A549 (cell line): ENCODE data around the gene ZNF630. TPM values are rescaled to one million over a fixed set of nuclear protein-coding genes. Genes with fewer than 3 reads are reported as not detected.

Source experiments
- ATAC-seq, 2 experiments: fragments of 200-7000 bp in 1 of 2; fragments of >200 bp in 1 of 2; cut with Nextera tagmentation in 1 of 2; cut with Tn5 transposase in 1 of 2; 3 replicates each; pipeline versions ENCODE4 v1.8.0 to v1.9.1; 2018 to 2020; ENCODE audit warnings: mild to moderate bottlenecking in 1 of 2, moderate library complexity in 1 of 2
- CTCF ChIA-PET: fragments of 300-600 bp; sonication (Branson Sonifier 250); formaldehyde crosslinking; extraction: SDS; loops from one replicate; lab custom pipeline; 2021; ENCODE audit warnings: antibody characterized with exemption, inconsistent platforms; lab: Yijun Ruan, JAX
- POLR2A ChIA-PET: fragments of 350-600 bp; formaldehyde crosslinking; extraction: SDS; loops from one replicate; lab custom pipeline; 2021; ENCODE audit warnings: antibody characterized with exemption, inconsistent platforms; lab: Yijun Ruan, JAX
- DNase-seq, 2 experiments: peaks; one replicate each; pipeline versions ENCODE4 v3.0.0 to v3.0.0-alpha.2; 2011 to 2016; ENCODE audit warnings: low read depth in 1 of 2, low spot score in 1 of 2
- FAIRE-seq: peaks from 2 replicates; lab custom pipeline; 2011; peaks lifted over from hg19 to GRCh38; lab: Jason Lieb, UNC
- H3K27ac ChIP-seq, 2 experiments: fragments of >200 bp; sonication (Bioruptor Twin); formaldehyde crosslinking; 3 replicates each; pipeline ENCODE4 v1.5.1; 2016 to 2017
- H3K4me1 ChIP-seq: fragments of >200 bp; sonication (Bioruptor Twin); formaldehyde crosslinking; 3 replicates; pipeline ENCODE4 v1.6.1; 2016
- H3K4me2 ChIP-seq: fragments of >200 bp; sonication (Bioruptor Twin); formaldehyde crosslinking; 3 replicates; pipeline ENCODE4 v1.6.1; 2016
- H3K4me3 ChIP-seq: fragments of >200 bp; sonication (Bioruptor Twin); formaldehyde crosslinking; 3 replicates; pipeline ENCODE4 v1.5.1; 2016
- H3K9me3 ChIP-seq: fragments of >200 bp; sonication (Bioruptor Twin); formaldehyde crosslinking; 3 replicates; pipeline ENCODE4 v1.6.1; 2016
- CBX8 ChIP-seq: fragments of 200-600 bp; sonication (generic); IDR thresholded peaks from 2 replicates; pipeline ENCODE4 v1.6.1; 2016
- CHD2 ChIP-seq: fragments of 150-350 bp; IDR thresholded peaks from 2 replicates; pipeline ENCODE4 v1.6.1; 2014; ENCODE audit warnings: low read length; ENCODE audit not compliant: partially characterized antibody
- CHD4 ChIP-seq: fragments of 200-600 bp; sonication (generic); IDR thresholded peaks from 2 replicates; pipeline ENCODE4 v1.6.1; 2016; ENCODE audit warnings: antibody characterized with exemption, mild to moderate bottlenecking, borderline replicate concordance
- CTCF ChIP-seq: fragments of >200 bp; sonication (Bioruptor Twin); formaldehyde crosslinking; IDR thresholded peaks from 3 replicates; pipeline ENCODE4 v1.5.1; 2016
- E2F6 ChIP-seq: IDR thresholded peaks from 2 replicates; pipeline ENCODE4 v1.6.1; 2012; ENCODE audit warnings: low read depth, borderline replicate concordance
- EHMT2 ChIP-seq: fragments of 200-600 bp; sonication (generic); IDR thresholded peaks from 2 replicates; pipeline ENCODE4 v1.6.1; 2016; ENCODE audit warnings: antibody characterized with exemption, low read depth, mild to moderate bottlenecking, moderate library complexity
- ELK1 ChIP-seq: fragments of 150-350 bp; IDR thresholded peaks from 2 replicates; pipeline ENCODE4 v1.6.1; 2014; ENCODE audit warnings: low read depth, mild to moderate bottlenecking, low read length
- ESRRA ChIP-seq: fragments of 150-350 bp; IDR thresholded peaks from 2 replicates; pipeline ENCODE4 v1.6.1; 2014; ENCODE audit warnings: mild to moderate bottlenecking, low read length, borderline replicate concordance
- HES2 ChIP-seq: fragments of >200 bp; sonication (Bioruptor Twin); formaldehyde crosslinking; IDR thresholded peaks from 2 replicates; pipeline ENCODE4 v1.6.1; 2016
- HEYL ChIP-seq: fragments of 250-450 bp; sonication (Bioruptor Pico); IDR thresholded peaks from 2 replicates; pipeline ENCODE4 v1.8.0; 2021; ENCODE audit warnings: mild to moderate bottlenecking, moderate library complexity
- HOXB13 ChIP-seq: fragments of 250-450 bp; sonication (Bioruptor Pico); IDR thresholded peaks from 2 replicates; pipeline ENCODE4 v1.5.0; 2020; ENCODE audit warnings: low read depth, mild to moderate bottlenecking, moderate library complexity
- HOXB5 ChIP-seq: fragments of 250-450 bp; sonication (Bioruptor Pico); IDR thresholded peaks from 2 replicates; pipeline ENCODE4 v1.5.0; 2020; ENCODE audit warnings: mild to moderate bottlenecking, moderate library complexity
- JUNB ChIP-seq: fragments of >200 bp; sonication (Bioruptor Twin); formaldehyde crosslinking; IDR thresholded peaks from 2 replicates; pipeline ENCODE4 v1.6.1; 2016
- KDM1A ChIP-seq: fragments of 200-600 bp; sonication (generic); IDR thresholded peaks from 2 replicates; pipeline ENCODE4 v1.6.1; 2016; ENCODE audit warnings: low read depth, mild to moderate bottlenecking
- KDM5A ChIP-seq: fragments of 200-600 bp; sonication (generic); IDR thresholded peaks from 2 replicates; pipeline ENCODE4 v1.6.1; 2016; ENCODE audit warnings: antibody characterized with exemption, mild to moderate bottlenecking
- MAFK ChIP-seq: fragments of 450-650 bp; IDR thresholded peaks from 2 replicates; pipeline ENCODE4 v1.6.1; 2014; ENCODE audit not compliant: partially characterized antibody
- MYC ChIP-seq: IDR thresholded peaks from 2 replicates; pipeline ENCODE4 v1.6.1; 2012; ENCODE audit warnings: mild to moderate bottlenecking, inconsistent platforms, low read length, improper control_type of control experiment, borderline replicate concordance
- PHF8 ChIP-seq: fragments of 200-600 bp; sonication (generic); IDR thresholded peaks from 2 replicates; pipeline ENCODE4 v1.6.1; 2016; ENCODE audit warnings: low read depth, mild to moderate bottlenecking, antibody characterized with exemption, moderate library complexity, borderline replicate concordance
- RARB ChIP-seq: fragments of 250-450 bp; sonication (Bioruptor Pico); IDR thresholded peaks from 2 replicates; pipeline ENCODE4 v1.8.0; 2021; ENCODE audit warnings: mild to moderate bottlenecking, moderate library complexity
- RCOR1 ChIP-seq: fragments of 150-350 bp; IDR thresholded peaks from 2 replicates; pipeline ENCODE4 v1.6.1; 2014; ENCODE audit warnings: antibody characterized with exemption, low read length, low read depth
- RFX5 ChIP-seq: fragments of 450-650 bp; IDR thresholded peaks from 2 replicates; pipeline ENCODE4 v1.7.1; 2014; ENCODE audit warnings: antibody characterized with exemption, mild to moderate bottlenecking, moderate library complexity
- SMC3 ChIP-seq: fragments of >200 bp; sonication (Bioruptor Twin); formaldehyde crosslinking; IDR thresholded peaks from 3 replicates; pipeline ENCODE4 v1.6.1; 2018; ENCODE audit warnings: inconsistent platforms
- SREBF2 ChIP-seq: fragments of 450-650 bp; IDR thresholded peaks from 2 replicates; pipeline ENCODE4 v1.6.1; 2014; ENCODE audit warnings: mild to moderate bottlenecking, moderate library complexity
- ZFP36 ChIP-seq: fragments of 450-650 bp; IDR thresholded peaks from 2 replicates; pipeline ENCODE4 v1.6.1; 2014; ENCODE audit warnings: borderline replicate concordance; ENCODE audit not compliant: partially characterized antibody
- WGBS: methylation state at CpG from one replicate; pipeline ENCODE4 v1.1.6; 2017; ENCODE audit errors: missing lambda C conversion rate; 5-methylcytosine and 5-hydroxymethylcytosine counted together
- polyA plus RNA-seq, 4 experiments: library from polyadenylated mRNA; depleted of rRNA in 3 of 4; stranded (reverse); fragments of >200 nt; fragmentation: RNase III in 1 of 4; extraction: RNeasy Plus Mini Kit Qiagen cat#74134 plus additional on column Dnase treatment in 1 of 4; gene quantifications; 2 replicates in 3 of 4; 3 replicates in 1 of 4; pipeline ENCODE4 v1.2.3, GENCODE V29; 2011 to 2017

The ZNF630 gene
- polyA plus RNA-seq, 2 of the 4 experiments (the other 2 are of a cell fraction): 0.58 to 0.88 TPM

GRCh38 chrX:48058621-48059295, 12.7 kb downstream of the ZNF630 start:
- no peak overlapping the region for H3K4me3 ChIP-seq
- TF ChIP-seq ZFP36: no peak
- TF ChIP-seq KDM1A: no peak
- no peak for TF ChIP-seq SMC3
- no peak for TF ChIP-seq HOXB13 (CRISPR knock-in tag)
- TF ChIP-seq HOXB5: no peak
- FAIRE-seq (peak; percentile 46), DNase-seq (no peak), ATAC-seq (no peak)
- ChIA-PET POLR2A (no interaction called here), CTCF (no interaction called here)
- no peak overlapping the region for H3K4me2 ChIP-seq
- H3K9me3 ChIP-seq: peaks cover 15% of the 10 kb centered on the region; the same call in 2 of the 3 replicates
- H3K4me1 ChIP-seq: no peaks in the 10 kb centered on the region
- WGBS: 7% methylated on average over 2 of the region's 2 CpGs
- H3K27ac ChIP-seq: no peak overlapping the region

DNA sequence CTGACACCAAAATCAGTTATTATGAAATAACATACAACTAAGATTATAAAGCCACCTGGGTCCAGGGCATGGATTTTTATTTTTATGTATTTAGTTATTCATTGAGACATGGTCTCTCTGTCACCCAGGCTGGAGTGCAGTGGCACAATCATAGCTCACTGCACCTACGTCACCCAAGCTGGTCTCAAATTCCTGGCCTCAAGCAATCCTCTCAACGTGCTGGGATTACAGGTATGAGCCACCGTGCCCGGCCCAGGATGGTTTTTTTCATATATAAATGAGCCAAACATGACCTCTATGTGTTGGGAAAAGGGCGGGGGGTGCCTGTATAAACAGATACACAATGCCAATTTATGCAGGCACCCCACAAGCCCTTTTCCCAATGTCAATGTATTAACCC, 24.6 kb downstream of the ZNF630 start:
- no peak for DNase-seq
- TF ChIP-seq JUNB (no peak), CTCF (no peak), SREBF2 (no peak), RCOR1 (no peak), KDM1A (no peak), EHMT2 (no peak), RFX5 (no peak)
- ChIA-PET POLR2A (no interaction called here), CTCF (interaction anchor here (0.9 kb wide), 1 partner anchor 35 kb away, joined by 3 read pairs; no protein-coding TSS in a partner anchor)
- FAIRE-seq: no peak
- no peak for ATAC-seq
- H3K4me2 ChIP-seq: no peak overlapping the region
- no peaks in the 10 kb centered on the region for H3K9me3 ChIP-seq
- no peaks in the 10 kb centered on the region for H3K4me1 ChIP-seq
- H3K4me3 ChIP-seq: no peak overlapping the region
- no peak overlapping the region for H3K27ac ChIP-seq
- WGBS: 18% methylated on average over 5 of the region's 5 CpGs

GRCh38 chrX:48045410-48046311, 25.8 kb downstream of the ZNF630 start:
- WGBS: 35% methylated on average over 8 of the region's 8 CpGs
- FAIRE-seq (no peak), DNase-seq (no peak), ATAC-seq (no peak)
- no peak overlapping the region for H3K27ac ChIP-seq
- H3K4me1 ChIP-seq: no peaks in the 10 kb centered on the region
- no peaks in the 10 kb centered on the region for H3K9me3 ChIP-seq
- ChIA-PET CTCF (no interaction called here), POLR2A (no interaction called here)
- no peak overlapping the region for H3K4me2 ChIP-seq
- TF ChIP-seq MYC (no peak), MAFK (no peak), CBX8 (no peak), HOXB13 (CRISPR knock-in tag) (no peak), CTCF (no peak), CHD2 (no peak), HEYL (CRISPR knock-in tag) (no peak), HOXB5 (no peak), SMC3 (no peak), PHF8 (no peak), ESRRA (no peak), CHD4 (no peak), KDM5A (no peak), ELK1 (no peak), HES2 (no peak), RARB (CRISPR knock-in tag) (no peak), EHMT2 (no peak), E2F6 (no peak)
- H3K4me3 ChIP-seq: no peak overlapping the region
